Measurements from ENCODE around the gene ABCC4.

ABCC4 gene

DNA sequence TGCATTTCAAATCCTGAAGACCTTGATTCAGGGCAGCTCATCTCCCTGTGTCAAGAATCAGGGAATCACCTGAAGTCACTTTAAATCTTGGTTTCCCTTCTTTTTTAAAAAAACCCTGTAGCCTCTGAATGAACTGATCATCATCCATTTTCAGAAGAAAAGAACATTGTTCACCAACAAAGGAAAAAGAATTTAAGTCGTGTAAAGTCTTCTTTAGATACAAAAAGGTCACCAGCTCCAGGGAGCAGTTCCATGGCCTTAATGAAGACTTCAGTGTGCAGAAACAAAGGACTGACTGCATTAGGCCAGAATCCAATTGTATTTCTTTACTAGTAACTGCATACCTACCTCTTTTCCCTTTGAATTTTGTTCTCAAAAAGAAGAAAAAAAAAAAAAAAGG is 245.0 kb downstream of the ABCC4 start:
- TF ChIP-seq, protein P1, sequence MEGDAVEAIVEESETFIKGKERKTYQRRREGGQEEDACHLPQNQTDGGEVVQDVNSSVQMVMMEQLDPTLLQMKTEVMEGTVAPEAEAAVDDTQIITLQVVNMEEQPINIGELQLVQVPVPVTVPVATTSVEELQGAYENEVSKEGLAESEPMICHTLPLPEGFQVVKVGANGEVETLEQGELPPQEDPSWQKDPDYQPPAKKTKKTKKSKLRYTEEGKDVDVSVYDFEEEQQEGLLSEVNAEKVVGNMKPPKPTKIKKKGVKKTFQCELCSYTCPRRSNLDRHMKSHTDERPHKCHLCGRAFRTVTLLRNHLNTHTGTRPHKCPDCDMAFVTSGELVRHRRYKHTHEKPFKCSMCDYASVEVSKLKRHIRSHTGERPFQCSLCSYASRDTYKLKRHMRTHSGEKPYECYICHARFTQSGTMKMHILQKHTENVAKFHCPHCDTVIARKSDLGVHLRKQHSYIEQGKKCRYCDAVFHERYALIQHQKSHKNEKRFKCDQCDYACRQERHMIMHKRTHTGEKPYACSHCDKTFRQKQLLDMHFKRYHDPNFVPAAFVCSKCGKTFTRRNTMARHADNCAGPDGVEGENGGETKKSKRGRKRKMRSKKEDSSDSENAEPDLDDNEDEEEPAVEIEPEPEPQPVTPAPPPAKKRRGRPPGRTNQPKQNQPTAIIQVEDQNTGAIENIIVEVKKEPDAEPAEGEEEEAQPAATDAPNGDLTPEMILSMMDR (IDR thresholded peaks at IDR 0.05; ENCODE audit: borderline replicate concordance, insufficient read depth, low read depth, low read length): no peak
- H3K4me3 ChIP-seq (ENCODE audit: low read depth, low read length): no peak overlapping the region

GRCh38 chr13:95050800-95051615 is 250.2 kb downstream of the ABCC4 start:
- TF ChIP-seq, protein P1 (IDR thresholded peaks at IDR 0.05; ENCODE audit: borderline replicate concordance, insufficient read depth, low read depth, low read length): no peak
- no peak overlapping the region for H3K4me3 ChIP-seq (ENCODE audit: low read depth, low read length)

DNA sequence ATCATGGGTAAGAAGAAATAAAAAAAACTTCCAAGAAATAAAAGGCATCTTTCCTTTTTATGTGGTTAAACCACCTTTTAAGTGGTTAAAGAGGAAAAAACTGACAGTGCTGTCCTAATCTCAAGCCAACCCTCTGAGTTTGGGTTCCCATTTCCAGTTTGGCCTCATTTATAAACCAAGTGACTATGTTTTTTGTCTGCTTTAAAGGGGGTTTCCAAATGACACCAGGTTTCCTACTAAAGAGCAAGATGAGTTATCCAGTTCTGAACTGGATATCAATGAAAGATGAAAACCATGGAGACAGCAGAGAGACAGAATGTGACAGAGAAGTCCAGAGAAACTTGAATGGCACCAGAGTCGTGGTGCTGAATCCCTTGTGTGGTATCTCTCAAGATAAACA is 251.5 kb downstream of the ABCC4 start:
- H3K4me3 ChIP-seq (ENCODE audit: low read depth, low read length): no peak overlapping the region
- TF ChIP-seq, protein P1 (IDR thresholded peaks at IDR 0.05; ENCODE audit: borderline replicate concordance, insufficient read depth, low read depth, low read length): no peak

DNA sequence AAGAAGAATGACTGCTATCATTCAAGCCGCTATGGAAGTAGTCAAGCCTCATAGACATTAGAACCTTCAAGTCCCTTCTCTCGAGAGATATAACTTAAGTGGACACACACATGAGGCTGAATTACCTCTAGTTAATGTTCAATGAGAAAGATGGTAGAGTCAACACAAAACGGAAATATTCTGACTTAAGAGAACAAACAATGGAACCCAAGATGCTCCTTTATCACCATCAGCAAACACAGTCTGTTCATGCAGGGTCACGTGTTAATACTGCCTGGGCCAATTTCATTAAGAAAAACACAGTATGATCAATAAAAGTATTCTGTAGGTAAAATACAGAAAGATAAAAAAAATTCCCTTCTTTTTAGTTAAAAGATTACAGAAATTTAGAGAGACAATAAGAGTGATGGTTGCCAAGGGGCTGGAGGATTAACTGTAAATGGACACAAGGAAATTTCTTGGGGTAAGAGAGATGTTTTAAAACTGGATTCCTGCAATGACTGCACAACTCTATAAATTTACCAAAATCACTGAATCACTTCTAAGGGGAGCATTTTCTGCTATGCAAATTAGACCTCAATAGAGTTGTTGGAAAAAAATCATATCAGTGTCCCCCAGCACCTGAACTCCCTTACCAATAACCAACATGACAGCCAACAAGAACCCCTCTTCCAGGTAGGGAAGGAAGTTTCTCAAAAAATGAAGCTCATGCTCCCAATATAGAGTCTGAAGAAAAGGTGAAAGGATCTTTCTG is 256.6 kb downstream of the ABCC4 start:
- TF ChIP-seq, protein P1 (IDR thresholded peaks at IDR 0.05; ENCODE audit: borderline replicate concordance, insufficient read depth, low read depth, low read length): no peak

GRCh38 chr13:95039415-95039814 is 261.8 kb downstream of the ABCC4 start:
- TF ChIP-seq, protein P1 (IDR thresholded peaks at IDR 0.05; ENCODE audit: borderline replicate concordance, insufficient read depth, low read depth, low read length): no peak
- H3K4me3 ChIP-seq (ENCODE audit: low read depth, low read length): no peak overlapping the region

More for the DNA sequence above, 256.6 kb downstream of the ABCC4 start:
- no peak overlapping the region for H3K4me3 ChIP-seq (ENCODE audit: low read depth, low read length)

GRCh38 chr13:95038949-95039348 is 262.3 kb downstream of the ABCC4 start:
- no peak overlapping the region for H3K4me3 ChIP-seq (ENCODE audit: low read depth, low read length)
- TF ChIP-seq, protein P1 (IDR thresholded peaks at IDR 0.05; ENCODE audit: borderline replicate concordance, insufficient read depth, low read depth, low read length): no peak

Data from GM12875 (cell line).